ENCODE measurements around the gene MRGPRE. TPM values are rescaled to one million over a fixed set of nuclear protein-coding genes. Genes with fewer than 3 reads are reported as not detected.

MRGPRE gene
- total RNA-seq, 3 donors from 2014 or later: not detected

- peaks cover 0 to 35% of the 10 kb centered on the region in 2 donors for H3K27me3 ChIP-seq
- intact Hi-C loops (cut with DNase I; ENCODE audit: low total_unique reads): no loop called here
Observed at GRCh38 chr11:3199537-3200295, 32.5 kb downstream of the MRGPRE start.

GRCh38 chr11:3198815-3199214 is 33.4 kb downstream of the MRGPRE start:
- Histone ChIP-seq H3K27me3 (peaks cover 0 to 35% of the 10 kb centered on the region in 2 donors), H3K4me1 (no peaks in the 10 kb centered on the region), H3K9me3 (no peaks in the 10 kb centered on the region), H3K4me3 (no peak overlapping the region), H3K36me3 (no peaks in the 10 kb centered on the region), H3K27ac (no peak overlapping the region)
- peak in 1 of 2 donors; percentile 49 for DNase-seq (ENCODE audit: low spot score in 2 of 2)
- no peak for TF ChIP-seq CTCF (IDR thresholded peaks at IDR 0.05)
- intact Hi-C loops (cut with DNase I; ENCODE audit: low total_unique reads): no loop called here

More at GRCh38 chr11:3199537-3200295, 32.5 kb downstream of the MRGPRE start:
- Histone ChIP-seq H3K27ac (no peak overlapping the region), H3K4me1 (no peaks in the 10 kb centered on the region), H3K4me3 (no peak overlapping the region), H3K9me3 (no peaks in the 10 kb centered on the region), H3K36me3 (no peaks in the 10 kb centered on the region)
- TF ChIP-seq POLR2A (IDR thresholded peaks at IDR 0.05) (no peak), CTCF (IDR thresholded peaks at IDR 0.05) (no peak), POLR2AphosphoS5 (IDR thresholded peaks at IDR 0.05) (no peak)
- DNase-seq (ENCODE audit: low spot score in 2 of 2): peak in 1 of 2 donors; percentile 47

GRCh38 chr11:3197878-3198528 is 34.2 kb downstream of the MRGPRE start:
- DNase-seq (ENCODE audit: low spot score in 2 of 2): no peak
- no peak for TF ChIP-seq CTCF (IDR thresholded peaks at IDR 0.05)
- TF ChIP-seq POLR2A (IDR thresholded peaks at IDR 0.05): no peak
- no peak overlapping the region for H3K27ac ChIP-seq
- no peaks in the 10 kb centered on the region for H3K4me1 ChIP-seq
- no peaks in the 10 kb centered on the region for H3K9me3 ChIP-seq
- no peaks in the 10 kb centered on the region for H3K36me3 ChIP-seq
- peaks cover 0 to 28% of the 10 kb centered on the region in 2 donors for H3K27me3 ChIP-seq
- H3K4me3 ChIP-seq: no peak overlapping the region
- intact Hi-C loops (cut with DNase I; ENCODE audit: low total_unique reads): no loop called here

GRCh38 chr11:3197044-3197695 is 35.0 kb downstream of the MRGPRE start:
- TF ChIP-seq POLR2AphosphoS5 (IDR thresholded peaks at IDR 0.05) (no peak), CTCF (IDR thresholded peaks at IDR 0.05) (no peak), POLR2A (IDR thresholded peaks at IDR 0.05) (no peak)
- DNase-seq (ENCODE audit: low spot score in 2 of 2): peak in 1 of 2 donors; percentile 36
- Histone ChIP-seq H3K4me1 (no peaks in the 10 kb centered on the region), H3K27me3 (peaks cover 0 to 20% of the 10 kb centered on the region in 2 donors), H3K4me3 (no peak overlapping the region), H3K27ac (no peak overlapping the region), H3K36me3 (no peaks in the 10 kb centered on the region), H3K9me3 (no peaks in the 10 kb centered on the region)
- intact Hi-C loops (cut with DNase I; ENCODE audit: low total_unique reads): no loop called here

All from breast epithelium (tissue), 4 donors.